GM18517 (cell line): ENCODE results near the gene AIPL1.

Experiments
- ATAC-seq: cut with Tn5 transposase; IDR thresholded peaks from one replicate; pipeline ENCODE4 v1.9.1; 2021; ENCODE audit warnings: mild to moderate bottlenecking, moderate library complexity; ENCODE audit not compliant: unreplicated experiment

Gene AIPL1

GRCh38 chr17:6467567-6467966 lies 32.6 kb upstream of the AIPL1 start:
- ATAC-seq = no peak

GRCh38 chr17:6465206-6466003 lies 30.5 kb upstream of the AIPL1 start:
- ATAC-seq = no peak

DNA sequence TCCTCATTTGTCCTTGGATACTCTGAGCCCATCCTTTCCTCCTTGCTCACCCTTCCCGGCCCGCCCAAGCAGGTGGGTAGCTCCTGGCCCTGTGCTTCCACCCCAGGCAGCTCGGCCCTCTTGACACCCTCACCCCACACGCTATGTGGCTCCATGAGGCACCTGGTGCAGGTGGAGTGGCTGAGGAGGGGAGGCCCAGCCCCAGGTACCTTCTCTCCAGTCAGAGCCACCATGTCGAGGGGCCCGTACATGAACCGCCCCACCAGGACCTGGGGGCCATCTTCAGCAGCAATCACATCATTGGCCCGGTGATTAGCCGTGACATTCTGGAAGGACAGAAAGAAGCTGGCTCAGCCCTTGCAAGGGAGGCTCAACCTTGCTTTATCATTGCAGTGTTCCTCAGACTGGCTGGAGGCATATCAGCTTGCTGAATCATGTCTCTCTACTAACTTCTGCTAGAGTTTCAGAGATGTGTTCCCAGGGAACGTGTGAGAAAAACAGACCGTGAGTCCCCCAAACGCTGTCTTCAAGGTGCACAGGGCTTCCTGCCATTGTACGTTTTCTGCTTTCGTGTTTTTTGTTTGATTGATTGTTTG lies 29.6 kb upstream of the AIPL1 start:
- no peak for ATAC-seq

GRCh38 chr17:6463616-6464445 lies 28.9 kb upstream of the AIPL1 start:
- ATAC-seq = no peak

GRCh38 chr17:6462692-6463091 lies 27.8 kb upstream of the AIPL1 start:
- ATAC-seq = no peak

DNA sequence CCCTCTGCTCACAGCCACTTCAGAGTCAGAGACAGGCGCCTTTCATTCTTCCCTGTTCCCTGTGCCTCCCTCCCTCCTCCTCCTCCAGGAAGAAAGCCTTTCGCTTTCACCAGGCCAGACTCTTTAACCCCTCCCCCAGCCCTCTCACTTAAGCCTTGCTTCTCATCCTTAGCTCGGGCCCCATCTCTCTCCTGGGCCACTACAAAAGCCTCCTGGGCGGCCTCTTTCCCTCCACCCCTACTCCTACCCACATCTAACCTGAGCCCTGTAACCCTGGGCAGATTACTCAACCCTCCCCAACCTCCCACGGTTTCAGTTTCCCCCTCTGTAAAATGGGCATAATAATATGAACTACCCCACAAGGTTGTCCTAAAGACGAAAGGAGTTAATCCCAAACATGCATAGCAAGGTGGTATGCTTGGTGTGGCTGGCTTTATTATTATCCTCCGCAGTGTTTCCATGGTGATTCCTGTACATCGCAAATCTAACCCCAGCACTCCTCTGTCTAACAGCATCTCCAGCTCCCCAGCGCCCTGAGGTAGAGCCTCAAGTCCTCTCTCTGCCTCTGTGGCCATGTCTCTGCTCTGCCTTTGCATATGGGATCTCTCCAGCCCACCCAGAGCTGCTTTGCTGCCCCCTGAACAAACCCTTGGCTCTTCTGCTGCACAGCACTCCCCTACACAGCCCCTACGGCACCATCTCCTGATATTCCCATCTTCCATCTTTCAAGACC lies 27.0 kb upstream of the AIPL1 start:
- ATAC-seq = no peak

DNA sequence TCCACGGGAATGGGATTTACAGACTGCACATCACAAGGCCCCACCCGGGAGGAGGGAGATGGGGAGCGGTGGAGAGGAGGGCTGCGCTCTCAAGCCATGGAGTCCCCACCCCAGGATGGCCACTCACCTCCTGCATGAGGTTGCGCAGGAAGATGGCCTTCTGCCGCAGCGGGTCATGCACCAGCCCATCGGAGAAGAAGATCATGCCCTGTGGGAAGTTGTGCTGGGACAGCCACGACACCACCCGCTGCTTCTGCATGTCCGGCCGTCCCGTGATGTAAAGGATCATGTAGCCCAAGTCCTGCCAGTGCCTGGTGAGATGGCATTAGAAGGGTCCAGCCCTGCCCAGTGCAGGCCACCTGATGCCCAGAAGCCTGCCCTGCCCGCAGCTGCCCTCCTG lies 26.3 kb upstream of the AIPL1 start:
- ATAC-seq = no peak

DNA sequence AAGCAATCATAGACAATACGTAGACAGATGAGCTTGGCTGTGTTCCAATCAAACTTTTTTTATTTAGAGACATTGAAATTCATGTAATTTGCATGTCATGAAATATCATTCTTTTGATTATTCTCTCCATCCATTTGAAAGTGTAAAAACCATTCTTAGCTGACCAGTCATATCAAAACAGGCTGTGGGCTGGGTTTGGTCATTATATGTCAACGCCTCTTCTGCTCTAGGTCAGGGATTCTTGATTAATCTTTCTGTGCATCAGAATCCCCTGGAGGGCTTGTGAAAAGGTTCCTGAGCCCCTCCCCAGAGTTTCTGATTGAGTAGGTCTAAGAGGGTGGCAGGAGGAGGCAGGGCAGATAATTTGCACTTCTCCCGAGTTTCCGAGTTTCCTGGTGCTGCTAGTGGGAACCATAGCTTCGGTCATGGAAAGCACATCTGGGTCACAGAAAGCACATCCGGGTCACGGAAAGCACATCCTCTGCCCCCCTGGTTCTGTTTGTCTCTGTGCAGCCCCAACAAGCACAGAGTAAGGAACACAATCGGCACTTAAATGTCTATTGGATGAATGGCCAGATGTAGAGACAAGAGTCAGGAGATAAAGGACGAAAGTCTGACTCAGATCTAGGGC lies 25.7 kb upstream of the AIPL1 start:
- ATAC-seq = no peak

DNA sequence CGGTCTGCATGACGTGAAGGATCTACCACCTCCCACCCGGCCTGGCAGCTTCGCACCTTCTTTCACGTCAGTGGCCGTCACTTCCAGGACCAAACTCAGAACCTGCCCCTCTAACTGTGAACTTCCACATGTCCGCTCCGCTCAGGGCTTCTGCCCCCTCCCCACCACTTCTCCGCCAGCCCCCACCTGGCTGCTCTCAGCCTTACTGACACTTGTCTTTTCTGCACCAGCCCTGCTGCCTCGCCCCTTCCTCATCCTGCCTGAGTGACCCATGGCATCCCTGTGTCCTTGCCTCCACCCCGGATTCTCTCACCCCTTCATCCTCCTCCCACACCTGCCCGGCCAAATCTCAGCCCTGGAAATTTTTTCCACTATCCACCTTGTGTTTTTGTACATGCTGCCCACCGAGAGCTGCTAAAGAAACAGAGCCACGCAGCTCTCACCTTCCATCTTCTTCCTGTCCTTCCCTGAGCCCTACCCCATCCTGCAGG lies 23.6 kb upstream of the AIPL1 start:
- ATAC-seq = no peak

- no peak for ATAC-seq
Observed at GRCh38 chr17:6457688-6458459, 23.0 kb upstream of the AIPL1 start.

GRCh38 chr17:6456914-6457687 lies 22.2 kb upstream of the AIPL1 start:
- no peak for ATAC-seq

DNA sequence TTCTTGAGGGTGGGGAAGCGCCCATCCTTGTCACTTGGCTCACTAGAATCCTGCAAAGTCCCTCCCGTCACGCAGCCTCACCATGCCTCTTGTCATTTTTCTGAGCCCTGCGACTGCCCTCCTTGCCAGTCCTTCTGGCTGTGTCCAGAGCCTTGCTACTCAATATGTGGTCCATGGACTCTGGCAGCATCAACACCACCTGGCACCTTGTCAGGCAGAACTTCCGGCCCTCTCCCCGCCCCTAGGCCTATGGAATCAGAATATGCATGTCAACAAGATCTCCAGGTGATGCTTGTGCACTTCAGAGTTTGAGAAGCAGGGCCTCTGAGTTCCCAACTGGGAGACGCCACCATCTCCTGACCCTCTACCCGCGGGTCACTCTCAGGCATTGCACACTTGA lies 21.4 kb upstream of the AIPL1 start:
- ATAC-seq = no peak

DNA sequence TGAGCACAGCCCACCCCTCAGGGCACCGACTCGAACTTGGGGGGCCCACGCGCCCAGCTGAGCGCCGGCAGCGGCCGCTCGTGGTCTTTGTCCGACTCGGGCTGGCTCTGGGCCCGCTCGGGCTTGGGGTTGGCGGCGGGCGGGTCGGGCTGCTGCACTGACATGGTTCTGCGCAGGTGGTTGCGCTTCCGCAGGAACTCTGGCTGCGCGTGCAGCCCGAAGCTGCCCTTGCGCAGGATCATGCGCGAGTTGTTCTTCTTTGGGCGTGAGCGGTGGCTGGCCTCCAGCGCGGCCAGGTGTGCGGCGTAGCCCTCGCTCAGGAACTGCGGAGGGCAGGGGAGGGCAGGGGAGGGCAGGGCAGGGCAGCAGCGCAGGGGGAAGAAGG lies 20.4 kb upstream of the AIPL1 start:
- ATAC-seq = no peak

- ATAC-seq = no peak
Observed at GRCh38 chr17:6454495-6455320, 19.8 kb upstream of the AIPL1 start.

DNA sequence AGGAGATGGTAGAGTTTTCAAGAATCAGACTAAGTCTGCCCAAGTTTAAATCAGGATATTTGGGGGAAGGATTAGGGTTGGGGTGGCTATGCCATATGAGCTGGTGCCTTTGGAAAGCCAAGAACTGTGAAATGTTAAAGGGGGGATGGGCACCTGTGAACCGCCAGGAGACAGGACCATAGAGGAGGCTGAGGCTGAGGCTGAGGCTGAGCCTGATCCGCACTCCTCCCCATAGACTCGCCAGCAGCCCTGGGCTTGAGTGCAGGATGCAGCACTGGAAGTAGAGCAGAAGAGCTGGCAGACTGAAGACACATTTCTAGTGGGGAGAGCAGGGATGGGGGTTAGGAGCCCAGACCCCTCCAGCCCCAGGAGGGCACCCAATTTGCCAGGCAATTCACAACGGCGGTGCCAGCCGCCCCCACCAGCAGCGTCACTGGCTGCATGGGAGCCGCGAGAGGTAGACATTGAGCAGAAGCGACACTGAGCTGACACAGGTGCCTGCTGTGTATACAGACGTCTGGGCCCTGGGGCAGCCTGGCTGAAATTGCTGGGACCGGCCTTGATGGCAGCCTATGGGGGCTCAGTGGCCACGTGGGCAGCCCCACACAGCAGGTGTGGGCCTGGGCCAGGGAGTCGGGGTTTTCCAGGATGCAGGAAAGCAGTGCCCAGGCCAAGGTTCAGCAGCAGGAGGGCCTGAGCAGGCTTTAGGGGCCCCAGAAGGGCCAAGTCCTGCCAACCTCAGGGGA lies 18.5 kb upstream of the AIPL1 start:
- ATAC-seq = no peak

DNA sequence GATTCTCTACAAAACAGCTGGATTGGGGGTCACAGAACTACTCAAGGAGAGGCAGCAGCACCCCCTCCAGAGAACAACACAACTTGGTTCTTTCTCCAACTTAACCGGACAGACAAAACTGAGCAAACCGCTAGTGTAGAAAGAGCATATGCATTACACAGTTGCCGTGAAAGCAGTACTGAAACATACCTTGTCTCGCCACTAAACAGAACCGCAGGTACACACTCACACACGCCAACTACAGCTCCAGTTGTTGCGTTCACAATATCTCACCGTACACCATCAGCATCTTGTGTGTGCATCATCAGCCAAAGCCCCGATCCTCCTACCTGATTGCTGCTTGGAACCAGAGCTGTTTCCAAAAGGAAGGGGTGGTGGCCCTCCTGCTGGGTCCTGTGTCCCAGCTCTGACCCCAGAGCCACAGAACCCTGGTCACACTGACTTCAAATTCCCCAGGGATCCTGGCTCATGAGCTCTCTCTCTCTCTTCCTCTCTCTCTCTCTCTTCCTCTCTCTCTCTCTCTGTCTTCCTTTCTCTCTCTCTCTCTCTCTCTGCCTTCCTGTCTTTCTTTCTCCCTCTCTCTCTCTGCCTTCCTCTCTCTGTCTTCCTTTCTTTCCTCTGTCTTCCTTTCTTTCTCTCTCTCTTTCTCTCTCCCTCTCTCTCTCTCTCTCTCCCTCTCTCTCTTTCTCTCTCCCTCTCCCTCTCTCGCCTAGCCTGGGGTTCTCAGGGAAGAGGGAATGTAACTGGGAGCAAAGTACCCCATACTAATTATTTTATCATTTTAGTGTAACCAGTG lies 17.7 kb upstream of the AIPL1 start:
- no peak for ATAC-seq
